ENCODE results near the gene EIF3K.
A peak's percentile ranks its signal among the peaks of the same experiment; 100 is the strongest.

The EIF3K gene

DNA sequence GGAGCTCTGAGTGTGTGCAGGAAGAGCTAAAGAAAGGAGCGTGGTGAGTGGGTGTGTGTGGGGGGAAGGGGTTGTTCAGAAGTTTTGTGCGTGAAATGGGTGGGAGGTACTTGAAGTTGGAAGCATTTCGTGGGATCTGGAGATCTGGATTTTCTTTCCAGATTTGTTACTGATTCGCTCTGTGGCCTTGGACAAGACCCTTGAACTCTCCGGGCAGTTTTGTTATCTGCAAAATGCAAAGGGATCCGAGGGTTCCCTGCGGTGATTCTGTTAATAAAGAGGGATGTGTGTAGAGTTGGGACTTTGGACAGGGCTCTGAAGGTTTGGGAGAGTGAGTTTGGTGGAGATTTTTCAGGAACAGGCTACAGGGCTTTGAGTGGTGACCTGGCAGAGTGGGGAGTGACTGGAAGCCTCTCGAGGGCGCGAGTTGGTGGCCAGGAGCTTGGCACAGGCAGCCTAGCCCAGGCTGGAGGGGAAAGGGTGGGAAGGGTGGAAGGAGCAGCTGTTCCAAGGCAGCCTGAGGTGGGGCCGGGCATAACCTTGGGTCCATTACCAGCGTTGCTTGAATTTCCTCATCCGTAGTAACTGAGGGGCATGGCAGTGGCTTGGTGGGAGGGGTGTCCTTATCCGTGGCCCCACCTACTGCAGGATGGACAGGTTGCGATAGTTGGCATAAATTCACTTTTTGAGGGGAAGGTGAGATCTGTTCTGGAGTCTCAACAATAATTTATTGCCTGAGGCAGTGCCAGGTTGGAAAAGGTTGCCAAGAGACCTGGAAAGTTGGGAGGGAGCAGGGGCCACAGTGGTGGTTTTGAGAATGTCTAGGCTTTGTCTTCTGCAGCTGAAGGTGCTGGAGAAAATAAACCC is 30.6 kb downstream of the EIF3K start:
- no peak for DNase-seq (ENCODE audit: low read depth)

DNA sequence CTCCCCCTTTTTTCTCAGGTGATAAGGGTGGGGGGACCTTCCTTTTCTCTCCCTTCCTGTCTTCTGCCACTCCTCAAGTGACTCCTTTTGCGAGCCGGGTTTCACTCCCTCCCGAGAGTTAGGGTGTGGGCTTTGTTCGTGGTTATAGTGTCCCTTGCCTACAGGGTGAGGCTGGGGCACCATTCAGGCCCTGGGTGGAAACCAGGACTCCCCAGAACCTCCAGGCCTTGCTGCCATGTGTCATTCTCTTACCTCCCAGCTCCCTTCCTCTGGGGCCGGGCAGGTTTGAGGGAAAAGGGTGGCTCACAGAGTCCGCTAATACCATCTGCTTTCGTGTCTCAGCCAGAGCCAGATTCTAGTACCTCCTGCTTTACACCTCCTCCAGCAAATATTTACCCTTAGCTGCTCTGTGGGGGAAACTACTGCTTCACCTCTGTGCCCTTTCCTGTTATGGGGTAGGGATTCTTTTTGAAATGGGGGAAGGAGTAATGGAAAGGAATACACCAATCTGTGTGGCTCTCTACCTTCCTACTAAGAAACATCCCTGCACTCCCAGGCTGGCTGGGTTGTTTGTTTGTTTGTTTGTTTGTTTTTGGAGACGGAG is 31.3 kb downstream of the EIF3K start:
- no peak for DNase-seq (ENCODE audit: low read depth)

DNA sequence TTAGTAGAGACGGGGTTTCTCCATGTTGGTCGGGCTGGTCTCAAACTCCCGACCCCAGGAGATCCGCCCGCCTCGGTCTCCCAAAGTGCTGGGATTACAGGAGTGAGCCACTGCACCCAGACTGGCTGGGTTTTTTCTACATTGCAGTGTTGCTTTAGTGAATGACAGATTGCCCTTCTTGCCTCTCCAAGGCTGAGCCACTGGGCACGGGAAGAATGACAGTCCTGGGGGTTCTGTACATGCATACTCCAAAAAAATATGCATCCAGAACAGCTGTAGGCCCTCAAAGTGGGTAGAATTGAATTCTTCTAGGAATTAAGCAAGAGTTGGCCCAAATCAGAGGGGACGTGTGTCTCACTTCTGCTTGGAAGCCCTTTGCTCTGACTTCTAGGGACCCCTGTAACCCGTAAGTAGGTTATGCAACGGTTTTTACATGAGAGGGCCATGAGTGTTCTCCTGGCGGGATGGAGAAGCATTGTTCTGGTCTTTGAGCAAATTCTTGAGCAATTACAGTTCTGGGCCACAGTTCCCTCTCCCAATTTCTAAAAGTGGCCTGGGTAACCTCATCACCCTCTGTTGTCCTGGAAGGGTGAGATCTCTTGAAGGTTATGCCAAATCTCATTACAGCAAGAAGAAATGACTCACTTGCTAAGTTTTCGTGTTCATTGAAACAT is 32.1 kb downstream of the EIF3K start:
- DNase-seq (ENCODE audit: low read depth): no peak

DNA sequence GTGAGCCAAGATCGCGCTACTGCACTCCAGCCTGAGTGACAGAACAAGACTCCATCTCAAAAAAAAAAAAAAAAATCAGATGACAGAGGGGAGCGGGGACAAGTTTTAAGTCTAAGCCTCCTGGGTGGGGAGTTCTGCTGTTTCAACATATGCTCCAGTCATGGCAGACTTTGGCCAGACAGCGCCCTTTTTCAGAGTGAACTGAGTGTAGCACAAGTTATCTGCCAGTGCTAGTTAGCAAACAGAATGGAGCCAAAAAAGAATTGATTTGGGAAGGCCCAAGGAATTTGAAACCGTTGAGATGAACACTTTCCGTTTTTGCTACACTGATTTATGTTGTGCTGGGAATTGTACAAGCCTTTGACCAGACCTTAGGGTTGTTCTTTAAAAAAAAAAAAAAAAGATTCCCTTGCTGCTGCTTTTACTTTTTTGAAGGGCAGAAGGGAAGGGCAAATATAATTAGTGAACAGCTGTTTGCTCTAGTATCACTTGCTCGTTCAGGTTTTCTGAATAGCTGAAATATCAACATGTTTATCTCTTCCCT is 34.1 kb downstream of the EIF3K start:
- no peak for DNase-seq (ENCODE audit: low read depth)

DNA sequence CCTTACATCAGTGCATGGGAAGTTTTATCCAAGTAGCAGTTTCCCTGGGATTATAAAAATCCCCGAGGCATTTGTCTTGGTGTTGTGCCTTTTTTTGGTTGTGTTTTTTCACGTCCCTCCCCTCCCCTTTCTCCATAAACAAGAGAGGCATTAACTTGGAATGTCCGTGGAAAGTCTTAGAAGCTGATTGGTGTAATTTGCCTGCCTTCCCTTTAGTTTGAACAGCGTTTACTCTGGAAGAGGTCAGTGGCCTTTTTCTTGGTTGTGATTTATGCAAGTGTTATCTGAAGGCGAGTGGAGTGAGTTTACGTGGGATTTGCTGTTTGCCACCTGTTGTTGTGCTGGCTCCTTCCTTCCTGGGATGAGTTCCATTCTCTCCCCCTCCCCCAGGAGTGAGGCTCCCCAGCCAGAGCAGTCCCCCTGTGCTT is 35.7 kb downstream of the EIF3K start:
- no peak for DNase-seq (ENCODE audit: low read depth)

DNA sequence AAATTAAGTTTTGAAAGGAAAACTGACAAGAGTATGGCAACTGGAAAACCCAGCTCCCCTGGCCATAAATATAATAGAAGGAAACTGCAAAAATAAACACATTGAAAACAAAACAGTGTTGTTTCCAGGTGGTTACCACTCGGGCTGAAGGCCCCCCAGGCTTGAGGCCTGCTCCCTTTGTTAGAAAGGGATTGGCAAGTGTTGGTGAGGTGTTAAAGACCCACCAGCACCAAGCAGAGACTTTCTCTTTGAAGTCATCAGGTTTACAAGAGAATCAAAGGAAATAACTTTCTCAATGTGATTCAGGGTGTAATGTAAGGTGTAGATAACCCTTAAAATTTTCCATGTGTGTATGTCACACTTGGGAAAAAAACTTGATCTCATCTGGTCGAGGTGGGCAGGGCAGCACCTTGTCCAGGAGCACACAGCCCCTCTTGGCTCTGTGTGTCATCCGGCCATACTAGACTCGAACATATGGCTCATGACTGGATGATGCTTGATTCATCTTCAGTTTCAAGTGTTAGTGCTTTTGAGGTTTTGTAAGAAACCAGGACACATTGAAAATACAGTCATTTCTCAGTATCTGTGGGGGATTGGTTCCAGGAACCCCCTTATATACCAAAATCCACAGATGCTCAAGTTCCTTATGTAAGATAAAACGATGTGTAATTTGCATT is 36.3 kb downstream of the EIF3K start:
- no peak for DNase-seq (ENCODE audit: low read depth)

DNA sequence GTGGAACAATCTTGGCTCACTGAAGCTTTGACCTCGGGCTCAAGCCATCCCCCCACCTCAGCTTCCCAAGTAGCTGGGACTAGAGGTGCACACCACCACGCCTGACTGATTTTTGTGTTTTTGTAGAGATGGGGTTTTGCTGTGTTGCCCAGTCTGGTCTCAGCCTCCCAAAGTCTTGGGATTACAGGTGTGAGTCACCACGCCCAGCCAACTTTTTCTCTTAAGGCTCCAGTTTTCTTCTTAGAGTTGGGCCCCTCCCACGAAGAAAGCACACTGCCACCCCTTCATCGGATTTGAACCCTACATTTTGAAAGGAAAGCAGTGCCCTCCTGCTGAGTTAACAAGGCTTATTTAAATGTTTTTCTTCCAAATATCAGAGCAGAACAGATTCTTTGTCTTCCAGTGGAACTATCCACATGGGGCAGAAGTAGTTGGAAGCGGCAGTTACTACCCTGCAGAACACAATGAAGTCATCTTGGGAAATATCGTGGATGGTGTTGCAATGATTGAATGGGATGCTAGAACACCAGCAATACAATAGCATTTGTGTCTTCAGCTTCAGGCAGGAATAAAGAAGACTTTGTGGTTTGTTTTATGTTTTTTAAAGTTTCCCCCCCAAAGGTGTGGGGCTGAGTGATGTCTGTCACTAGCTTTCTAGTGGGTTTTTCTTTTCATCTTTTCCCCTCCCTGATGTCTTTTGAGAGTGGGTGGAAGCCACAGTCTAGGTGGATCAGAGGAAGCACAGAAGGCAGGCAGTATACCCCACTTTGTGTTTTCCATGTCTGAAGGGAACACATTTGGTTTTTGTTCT is 37.4 kb downstream of the EIF3K start:
- peak; percentile 55 for DNase-seq (ENCODE audit: low read depth)

DNA sequence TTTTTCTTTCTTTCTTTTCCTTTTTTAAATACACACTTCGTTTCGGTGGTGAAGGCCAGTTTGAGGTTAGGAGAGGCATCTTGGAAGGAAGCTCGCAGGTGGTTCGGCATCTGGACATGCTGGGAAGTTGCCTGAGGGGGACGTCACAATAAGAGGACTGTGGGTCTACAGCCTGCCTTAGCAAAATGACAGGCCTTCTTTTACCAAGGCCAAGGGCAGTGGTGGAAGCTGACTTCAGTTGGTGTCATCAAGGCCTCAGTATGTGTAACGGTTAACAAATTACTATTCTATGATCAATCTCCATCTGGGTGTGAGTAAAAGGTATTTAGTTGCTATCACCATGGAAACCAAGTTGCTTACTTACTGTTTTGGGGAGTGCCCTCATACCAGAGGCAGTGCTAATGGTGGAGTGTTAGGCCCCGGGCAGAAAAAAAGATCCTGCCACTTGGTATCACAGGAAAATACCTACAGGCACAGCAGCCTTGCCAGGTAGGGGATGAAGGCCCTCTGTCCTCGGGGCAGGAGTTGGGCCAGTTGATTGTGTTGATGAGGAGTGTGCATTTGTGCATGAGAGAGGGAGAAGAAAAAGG is 38.7 kb downstream of the EIF3K start:
- DNase-seq (ENCODE audit: low read depth): peak; percentile 55

DNA sequence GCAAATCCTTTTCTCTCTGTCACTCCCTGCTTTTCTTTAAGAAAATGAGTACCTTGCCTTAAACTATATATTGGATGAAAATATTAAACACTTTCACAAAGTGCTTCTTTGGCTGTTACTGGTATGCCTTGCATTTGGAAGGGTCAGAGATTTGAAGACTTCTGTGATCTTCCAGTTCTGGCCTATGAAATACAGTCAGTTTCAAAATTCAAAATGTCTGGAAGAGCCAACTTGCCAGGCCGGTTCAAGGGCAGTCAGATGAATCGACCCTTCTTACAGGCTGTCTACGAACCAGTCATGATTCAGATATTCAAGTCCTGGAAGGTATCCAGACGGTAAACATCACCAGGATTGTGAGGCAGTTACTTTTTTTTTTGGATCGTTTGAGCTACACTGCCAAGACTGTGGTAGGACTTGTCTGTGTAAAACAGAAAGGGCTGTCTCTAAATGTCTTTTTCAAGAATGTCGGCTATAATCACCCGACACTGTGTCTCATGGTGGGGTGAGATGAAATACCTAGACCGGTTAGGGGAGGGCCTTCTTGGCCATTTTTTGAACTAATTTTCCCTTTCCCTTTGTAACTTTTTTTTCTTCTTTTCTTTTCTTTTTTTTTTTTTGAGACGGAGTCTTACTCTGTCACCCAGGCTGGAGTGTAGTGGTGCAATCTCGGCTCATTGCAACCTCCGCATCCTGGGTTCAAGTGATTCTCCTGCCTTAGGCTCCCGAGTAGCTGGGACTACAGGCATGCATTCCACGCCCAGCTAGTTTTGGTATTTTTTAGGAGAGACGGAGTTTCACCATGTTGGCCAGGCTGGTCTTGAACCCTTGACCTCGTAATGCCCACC is 39.7 kb downstream of the EIF3K start:
- DNase-seq (ENCODE audit: low read depth): no peak

DNA sequence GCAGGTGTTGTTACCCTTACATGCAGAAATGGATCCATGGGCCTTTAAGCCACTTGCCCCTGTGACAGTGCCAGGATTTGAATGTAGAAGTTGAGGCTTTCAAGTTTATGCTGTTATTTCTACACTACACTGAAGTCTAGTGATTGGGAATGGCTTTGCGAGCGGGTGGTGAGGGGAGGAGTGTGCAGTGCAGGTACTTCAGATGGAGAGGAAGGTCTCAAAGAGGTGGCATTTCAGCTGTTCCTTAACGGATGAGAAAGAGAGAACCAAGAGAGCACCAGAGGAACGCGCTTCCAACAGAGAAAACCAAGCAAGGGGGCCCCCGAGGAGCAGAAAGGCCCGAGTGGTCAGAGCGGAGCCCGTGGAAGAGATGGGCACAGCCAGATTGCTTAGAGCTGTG is 41.7 kb downstream of the EIF3K start:
- DNase-seq (ENCODE audit: low read depth): no peak

DNA sequence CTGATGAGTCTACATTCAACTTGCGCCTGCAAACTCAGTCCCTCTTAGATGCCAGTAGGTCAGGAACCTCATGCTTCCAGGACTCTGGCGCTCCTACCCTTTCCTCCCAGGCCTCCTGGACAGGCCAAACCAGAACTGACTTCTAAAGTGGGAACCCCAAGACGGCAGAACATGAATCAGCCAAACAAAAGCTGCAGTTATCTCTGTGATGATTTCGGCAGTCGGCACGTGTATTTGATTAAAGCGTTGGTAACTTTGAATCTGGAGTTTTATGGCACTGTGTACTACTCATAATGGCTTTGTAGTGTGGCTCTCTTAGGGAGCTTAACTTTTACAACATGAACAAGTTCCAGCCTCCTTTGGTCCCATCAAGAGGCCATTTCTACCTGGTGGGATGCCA is 42.1 kb downstream of the EIF3K start:
- DNase-seq (ENCODE audit: low read depth): no peak

DNA sequence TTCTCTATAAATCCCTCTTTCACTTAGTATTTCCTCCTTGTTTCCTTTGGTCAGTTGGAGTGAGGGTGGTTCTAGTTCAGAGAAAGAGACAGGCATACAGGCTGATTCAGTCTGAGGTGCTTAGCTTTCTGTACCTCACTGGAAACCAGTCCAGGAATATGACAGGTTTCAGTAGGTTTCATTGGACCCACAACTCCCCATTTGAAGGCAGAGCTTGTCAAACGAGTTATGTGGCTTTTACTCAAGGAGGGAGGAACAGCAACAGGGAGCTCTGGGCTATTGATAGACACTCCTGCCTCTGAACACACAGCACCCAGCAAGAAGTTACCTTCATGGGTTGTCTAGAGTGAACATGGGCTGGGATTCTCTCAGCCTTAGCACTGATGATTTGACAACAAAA is 43.0 kb downstream of the EIF3K start:
- no peak for DNase-seq (ENCODE audit: low read depth)

DNA sequence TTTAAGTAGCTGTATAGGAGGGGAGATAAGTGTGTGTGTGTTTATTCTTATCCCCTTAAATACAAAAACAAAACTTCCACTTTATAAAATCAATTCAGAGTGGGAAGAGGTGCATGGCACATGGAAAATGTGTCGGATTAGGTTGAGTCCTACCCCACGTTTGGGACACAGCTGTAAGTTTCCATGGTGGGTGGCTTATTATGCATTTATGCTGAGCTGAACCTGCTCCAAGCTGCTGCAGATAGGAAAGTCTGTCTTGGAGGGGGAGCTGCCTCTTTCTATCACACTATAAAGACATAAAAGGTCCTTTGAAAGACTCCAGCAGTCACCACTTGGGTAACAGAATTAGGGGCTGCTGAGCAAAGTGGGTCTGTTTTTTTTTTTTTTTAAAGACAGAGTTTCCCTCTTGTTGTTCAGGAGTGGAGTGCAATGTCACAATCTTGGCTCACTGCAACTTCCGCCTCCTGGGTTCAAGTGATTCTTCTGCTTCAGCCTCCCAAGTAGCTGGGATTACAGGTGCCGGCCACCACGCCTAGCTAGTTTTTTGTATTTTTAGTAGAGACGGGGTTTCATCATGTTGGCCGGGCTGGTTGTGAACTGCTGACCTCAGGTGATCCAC is 43.7 kb downstream of the EIF3K start:
- DNase-seq (ENCODE audit: low read depth): no peak

DNA sequence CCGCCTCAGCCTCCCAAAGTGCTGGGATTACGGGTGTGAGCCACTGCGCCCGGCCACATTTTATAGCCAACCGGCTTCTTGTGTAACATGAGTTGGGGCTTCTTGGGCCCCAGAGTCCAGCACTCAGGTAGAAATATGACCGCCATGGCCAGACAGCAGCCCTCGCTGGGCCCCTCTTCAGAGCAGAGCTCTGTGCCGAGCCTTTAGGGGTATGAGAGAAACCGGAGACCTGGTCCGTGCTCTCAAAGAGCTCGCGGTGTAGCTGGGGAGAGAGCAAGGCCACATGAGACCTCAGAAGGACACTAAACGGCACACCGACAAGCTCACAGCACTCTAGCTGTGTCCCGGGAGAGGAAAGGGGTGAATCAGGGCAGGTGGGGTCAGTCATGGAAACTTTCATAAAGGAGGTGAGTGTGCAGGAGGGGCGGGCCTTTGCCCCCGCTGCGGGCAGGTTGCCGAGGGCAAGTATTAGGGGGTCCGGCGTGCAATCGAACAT is 44.2 kb downstream of the EIF3K start:
- no peak for DNase-seq (ENCODE audit: low read depth)

DNA sequence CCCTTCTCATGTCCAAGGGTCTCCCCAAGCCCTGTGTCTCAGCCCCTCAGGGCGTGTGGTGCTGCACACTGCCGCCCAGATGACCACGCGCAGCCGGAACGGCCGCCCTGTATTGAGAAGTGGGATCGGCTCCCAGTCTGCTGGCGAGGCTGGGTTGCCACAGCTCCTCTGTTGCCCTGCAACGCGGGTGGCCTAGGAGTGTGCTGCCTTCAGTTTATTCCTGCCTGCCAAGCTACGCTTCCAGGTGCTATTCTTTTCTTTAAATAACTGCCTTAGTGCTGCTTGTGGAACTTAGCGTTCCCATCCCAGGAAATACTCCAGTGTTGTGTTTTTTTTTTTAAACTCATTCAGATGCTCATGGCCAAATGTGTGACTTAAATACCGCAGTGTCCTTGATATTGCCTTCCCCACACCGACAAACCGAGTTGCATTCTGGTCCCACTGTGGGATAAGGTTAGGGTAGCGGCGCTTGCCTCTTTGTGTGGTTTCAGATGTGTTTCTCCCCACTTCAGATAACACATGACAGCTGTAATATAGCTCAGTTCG is 45.0 kb downstream of the EIF3K start:
- no peak for DNase-seq (ENCODE audit: low read depth)

DNA sequence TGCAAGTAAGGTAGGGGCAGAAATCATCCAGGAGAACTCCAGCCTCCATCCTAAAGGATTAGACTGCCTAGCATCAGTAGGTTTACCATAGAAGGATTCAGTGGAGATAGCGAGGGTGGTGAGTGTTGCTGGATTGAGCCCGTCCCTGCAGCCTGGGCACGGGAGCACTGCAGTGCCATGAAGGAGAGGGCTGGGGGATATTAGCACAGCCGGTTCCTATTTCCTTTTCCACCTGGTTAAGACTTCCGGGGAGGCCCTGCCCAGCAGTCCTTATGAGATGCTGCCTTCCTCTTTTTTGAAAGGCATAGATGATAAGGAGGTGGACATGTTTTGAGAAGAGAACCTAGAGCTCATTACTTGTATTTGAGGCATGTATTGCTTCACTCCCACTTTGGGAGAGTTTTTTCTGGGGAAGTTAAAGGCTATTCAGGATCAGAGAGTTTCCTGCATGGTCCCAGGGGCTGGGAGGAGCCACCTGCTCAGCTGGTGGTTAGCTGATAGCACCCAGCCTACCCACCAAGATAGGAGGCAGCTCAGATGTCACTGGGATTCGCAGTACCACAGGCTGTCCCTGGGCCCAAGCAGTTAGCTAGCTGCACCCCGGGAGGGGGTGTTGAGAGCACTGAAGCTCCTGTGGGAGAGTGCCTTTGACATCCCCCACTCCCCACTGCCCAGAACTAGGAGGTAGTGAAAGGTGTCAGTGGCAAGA is 45.7 kb downstream of the EIF3K start:
- DNase-seq (ENCODE audit: low read depth): no peak

DNA sequence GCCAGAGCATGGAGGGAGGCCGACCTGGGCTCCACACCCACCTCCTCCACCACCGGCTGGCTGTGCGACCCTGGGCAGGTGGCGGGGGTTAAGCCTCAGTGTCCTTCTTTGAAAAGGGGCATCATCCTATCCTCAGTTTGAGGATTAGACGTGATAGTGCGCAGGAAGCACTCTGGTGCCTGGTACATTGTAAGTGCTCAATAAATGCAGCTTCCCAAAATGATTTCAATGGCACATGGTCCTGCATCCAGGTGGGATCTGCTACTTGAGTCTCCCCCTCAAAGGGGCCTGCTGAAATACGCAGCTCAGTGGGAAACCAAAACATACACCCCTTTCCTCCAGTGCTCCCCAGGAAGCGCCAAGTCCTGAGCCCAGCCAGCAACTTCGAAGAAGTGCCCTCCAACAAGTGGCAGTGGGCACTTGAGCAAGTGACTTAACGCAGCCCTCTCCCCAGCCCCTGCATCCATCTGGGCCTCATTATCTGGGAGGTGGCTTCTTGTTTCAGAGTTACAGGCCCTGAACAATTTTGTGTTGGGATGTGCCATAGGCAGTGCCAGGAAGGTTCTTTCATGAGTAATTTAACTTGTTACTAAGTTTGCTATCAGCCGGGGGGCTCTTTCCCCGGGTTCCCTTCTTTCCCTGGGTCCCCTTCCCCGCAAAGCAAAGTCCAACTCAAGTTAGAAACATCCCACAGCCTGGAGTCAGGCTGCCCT is 46.4 kb downstream of the EIF3K start:
- DNase-seq (ENCODE audit: low read depth): no peak

Measured in T-helper 22 cell (primary cell).